ENCODE results near the gene CDC37L1.

GRCh38 chr9:4691795-4692194 is 12.4 kb downstream of the CDC37L1 start:
- TF ChIP-seq EZH2 (IDR thresholded peaks at IDR 0.05; ENCODE audit: insufficient read depth, poor library complexity, severe bottlenecking) (no peak), EZH2phosphoT487 (IDR thresholded peaks at IDR 0.05; ENCODE audit: insufficient read depth, low read depth) (no peak)
